ENCODE results near the gene TDRD7.

DNA sequence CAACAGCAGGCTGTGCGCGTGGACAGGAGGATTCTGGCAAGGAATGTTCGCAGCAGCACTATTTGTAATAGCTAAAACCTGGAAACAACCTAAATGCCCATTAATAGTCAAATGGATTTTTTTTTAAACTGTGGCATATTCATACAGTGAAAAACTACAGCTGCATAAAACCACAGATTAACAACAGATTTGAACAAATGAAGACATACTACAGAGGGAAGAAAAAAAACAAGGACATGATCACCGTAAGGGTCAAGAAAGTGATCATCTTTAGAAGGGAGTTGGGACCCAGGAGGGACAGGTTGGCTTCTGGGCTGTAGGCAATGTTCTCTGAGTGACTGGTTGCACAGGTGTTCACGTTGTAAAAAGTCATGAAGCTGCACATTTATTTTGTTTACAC, 88.4 kb downstream of the TDRD7 start:
- TF ChIP-seq, protein P1, sequence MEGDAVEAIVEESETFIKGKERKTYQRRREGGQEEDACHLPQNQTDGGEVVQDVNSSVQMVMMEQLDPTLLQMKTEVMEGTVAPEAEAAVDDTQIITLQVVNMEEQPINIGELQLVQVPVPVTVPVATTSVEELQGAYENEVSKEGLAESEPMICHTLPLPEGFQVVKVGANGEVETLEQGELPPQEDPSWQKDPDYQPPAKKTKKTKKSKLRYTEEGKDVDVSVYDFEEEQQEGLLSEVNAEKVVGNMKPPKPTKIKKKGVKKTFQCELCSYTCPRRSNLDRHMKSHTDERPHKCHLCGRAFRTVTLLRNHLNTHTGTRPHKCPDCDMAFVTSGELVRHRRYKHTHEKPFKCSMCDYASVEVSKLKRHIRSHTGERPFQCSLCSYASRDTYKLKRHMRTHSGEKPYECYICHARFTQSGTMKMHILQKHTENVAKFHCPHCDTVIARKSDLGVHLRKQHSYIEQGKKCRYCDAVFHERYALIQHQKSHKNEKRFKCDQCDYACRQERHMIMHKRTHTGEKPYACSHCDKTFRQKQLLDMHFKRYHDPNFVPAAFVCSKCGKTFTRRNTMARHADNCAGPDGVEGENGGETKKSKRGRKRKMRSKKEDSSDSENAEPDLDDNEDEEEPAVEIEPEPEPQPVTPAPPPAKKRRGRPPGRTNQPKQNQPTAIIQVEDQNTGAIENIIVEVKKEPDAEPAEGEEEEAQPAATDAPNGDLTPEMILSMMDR (IDR thresholded peaks at IDR 0.05; ENCODE audit: poor library complexity, severe bottlenecking) = no peak
- no peak for TF ChIP-seq EZH2 (IDR thresholded peaks at IDR 0.05; ENCODE audit: borderline replicate concordance, insufficient read depth, low read length, poor library complexity, severe bottlenecking)
- TF ChIP-seq MXI1 (conservative IDR thresholded peaks at IDR 0.05; ENCODE audit: poor library complexity, severe bottlenecking) = no peak
